HepG2 (cell line): ENCODE data around the gene ADGRL2. TPM values are rescaled to one million over a fixed set of nuclear protein-coding genes. Genes with fewer than 3 reads are reported as not detected.

Source experiments
- ATAC-seq: fragments of 200-7000 bp; cut with Tn5 transposase; 3 replicates; pipeline ENCODE4 v1.9.1; 2020; ENCODE audit warnings: mild to moderate bottlenecking, moderate library complexity
- BruUV-seq: library from RNA; stranded (reverse); fragments of 400-500 nt; replicated peaks from 2 replicates; lab custom pipeline; 2021; lab: Mats Ljungman, UMichigan
- CTCF ChIA-PET: fragments of 300-600 bp; formaldehyde crosslinking; extraction: SDS; loops from one replicate; lab custom pipeline; 2021; ENCODE audit warnings: low total read pairs, inconsistent platforms, low intra/inter-chr PET ratio; lab: Yijun Ruan, JAX
- POLR2A ChIA-PET: fragments of 350-600 bp; sonication (Branson Sonifier 250); formaldehyde crosslinking; loops from one replicate; lab custom pipeline; 2020; ENCODE audit warnings: antibody characterized with exemption, inconsistent platforms; lab: Yijun Ruan, JAX
- DNase-seq: peaks from one replicate; pipeline ENCODE4 v3.0.0-alpha.2; 2015; ENCODE audit warnings: low spot score
- FAIRE-seq: peaks from 3 replicates; lab custom pipeline; 2011; peaks lifted over from hg19 to GRCh38; lab: Jason Lieb, UNC
- H2AFZ ChIP-seq: one replicate; pipeline ENCODE4 v1.6.1; 2011; ENCODE audit warnings: low read length, inconsistent platforms
- H3K27ac ChIP-seq: fragments of 300-600 bp; 3 replicates; pipeline ENCODE4 v1.8.0; 2011; ENCODE audit warnings: mixed run types, mild to moderate bottlenecking, mixed read lengths, low read length, inconsistent platforms; ENCODE audit not compliant: insufficient read depth; ENCODE audit errors: extremely low read length
- H3K27me3 ChIP-seq, 2 experiments: fragments of 200-600 bp in 1 of 2; 2 replicates in 1 of 2; 3 replicates in 1 of 2; pipeline versions ENCODE4 v1.6.0 to v1.8.0; 2011; ENCODE audit warnings: low read length in 2 of 2, mild to moderate bottlenecking in 2 of 2, moderate library complexity in 2 of 2, inconsistent platforms in 1 of 2; ENCODE audit not compliant: insufficient read depth in 2 of 2, control insufficient read depth in 1 of 2
- H3K36me3 ChIP-seq, 2 experiments: fragments of 200-600 bp in 1 of 2; replicated peaks in 1 of 2; 2 replicates in 1 of 2; 3 replicates in 1 of 2; pipeline versions ENCODE4 v1.5.1 to v1.8.0; 2011; ENCODE audit warnings: low read length in 2 of 2, inconsistent platforms in 1 of 2; ENCODE audit not compliant: insufficient read depth in 2 of 2, control insufficient read depth in 1 of 2
- H3K4me1 ChIP-seq: 2 replicates; pipeline ENCODE4 v1.5.1; 2012; ENCODE audit warnings: low read length, inconsistent platforms; ENCODE audit not compliant: insufficient read depth
- H3K4me2 ChIP-seq: 2 replicates; pipeline ENCODE4 v1.6.0; 2011; ENCODE audit warnings: low read depth, low read length, inconsistent platforms
- H3K4me3 ChIP-seq, 3 experiments: fragments of 200-600 bp in 1 of 3; sonication (generic), shearing (Covaris generic) in 1 of 3; replicated peaks in 1 of 3; 2 replicates each; pipeline ENCODE4 v1.5.1; 2011 to 2016; ENCODE audit warnings: low read length in 3 of 3, inconsistent platforms in 2 of 3, low read depth in 2 of 3, mild to moderate bottlenecking in 2 of 3, control low read depth in 1 of 3, mixed read lengths in 1 of 3; ENCODE audit not compliant: insufficient read depth in 1 of 3
- H3K79me2 ChIP-seq: one replicate; pipeline ENCODE4 v1.6.1; 2011; ENCODE audit warnings: low read length, inconsistent platforms; ENCODE audit not compliant: insufficient read depth
- H3K9ac ChIP-seq: 2 replicates; pipeline ENCODE4 v1.6.0; 2011; ENCODE audit warnings: mild to moderate bottlenecking, low read depth, low read length, inconsistent platforms; ENCODE audit not compliant: insufficient read depth
- H3K9me3 ChIP-seq: 2 replicates; pipeline ENCODE4 v1.5.1; 2012; ENCODE audit warnings: mild to moderate bottlenecking, low read length
- H4K20me1 ChIP-seq: 2 replicates; pipeline ENCODE4 v1.6.0; 2011; ENCODE audit warnings: inconsistent platforms, mild to moderate bottlenecking, low read length, moderate library complexity; ENCODE audit not compliant: insufficient read depth
- BRD4 ChIP-seq: sonication (generic); formaldehyde crosslinking; IDR thresholded peaks from 2 replicates; pipeline ENCODE4 v1.4.0; 2020; ENCODE audit warnings: missing genetic modification reagents
- EEA1 ChIP-seq: sonication (generic); formaldehyde crosslinking; IDR thresholded peaks from 2 replicates; pipeline ENCODE4 v1.5.1; 2020; ENCODE audit warnings: mild to moderate bottlenecking, missing genetic modification reagents, borderline replicate concordance
- HNF4A ChIP-seq: sonication (generic); formaldehyde crosslinking; IDR thresholded peaks from 2 replicates; pipeline ENCODE4 v1.4.0; 2020; ENCODE audit warnings: missing genetic modification reagents
- JUNB ChIP-seq: sonication (generic); formaldehyde crosslinking; IDR thresholded peaks from 2 replicates; pipeline ENCODE4 v1.8.0; 2022; ENCODE audit warnings: missing genetic modification reagents, mild to moderate bottlenecking, borderline replicate concordance
- KLF16 ChIP-seq, 2 experiments: sonication (generic) in 1 of 2; formaldehyde crosslinking in 1 of 2; IDR thresholded peaks; 2 replicates each; pipeline versions ENCODE4 v1.6.1 to v1.8.0; 2016 to 2023; ENCODE audit warnings: missing genetic modification reagents in 2 of 2, missing compliant biosample characterization in 1 of 2
- MEF2D ChIP-seq: sonication (generic); formaldehyde crosslinking; IDR thresholded peaks from 2 replicates; pipeline ENCODE4 v1.5.1; 2020; ENCODE audit warnings: mild to moderate bottlenecking, missing genetic modification reagents
- NCOR1 ChIP-seq: fragments of 200-600 bp; sonication (generic); IDR thresholded peaks from 2 replicates; pipeline ENCODE4 v1.7.0; 2017; ENCODE audit warnings: antibody characterized with exemption, low read length, borderline replicate concordance
- PHF21A ChIP-seq: sonication (generic); formaldehyde crosslinking; IDR thresholded peaks from 2 replicates; pipeline ENCODE4 v1.5.0; 2020; ENCODE audit warnings: mild to moderate bottlenecking, missing genetic modification reagents
- ZBTB7A ChIP-seq: sonication (generic); formaldehyde crosslinking; IDR thresholded peaks from 2 replicates; pipeline ENCODE4 v1.8.0; 2022; ENCODE audit warnings: mild to moderate bottlenecking, missing genetic modification reagents
- ZNF160 ChIP-seq: sonication (generic); formaldehyde crosslinking; IDR thresholded peaks from 2 replicates; pipeline ENCODE4 v1.8.0; 2022; ENCODE audit warnings: mild to moderate bottlenecking, inconsistent platforms, missing genetic modification reagents
- ZNF3 ChIP-seq: IDR thresholded peaks from 2 replicates; pipeline ENCODE4 v1.7.0; 2017; ENCODE audit warnings: inconsistent platforms
- WGBS: methylation state at CpG from one replicate; pipeline ENCODE4 v1.1.6; 2017; ENCODE audit warnings: low lambda C conversion rate; 5-methylcytosine and 5-hydroxymethylcytosine counted together
- in situ Hi-C: cut with HindIII; loops from 2 replicates; pipeline ENCODE4 v1.10.0; 2017; ENCODE audit warnings: low pct_unique_long_range_greater_than_20kb; ENCODE audit not compliant: extremely low pct_ligation_motif_present
- intact Hi-C: fragments of 100-400 bp; cut with micrococcal nuclease; formaldehyde crosslinking; loops from one replicate; pipeline ENCODE4 v1.10.0; 2022; ENCODE audit not compliant: unreplicated experiment
- polyA plus RNA-seq, 8 experiments: library from polyadenylated mRNA; depleted of rRNA in 3 of 8; stranded (reverse) in 7 of 8; unstranded in 1 of 8; fragments of >200 nt; fragmentation: Illumina TruSeq in 4 of 8; extraction: Trizol in 4 of 8; gene quantifications; 2 replicates each; pipeline versions ENCODE4 v1.2.1 to v1.2.3, GENCODE V29; 2011 to 2016; ENCODE audit warnings: low read depth in 4 of 8, missing spikeins in 1 of 8, mixed read lengths in 1 of 8; ENCODE audit not compliant: insufficient read depth in 1 of 8
- total RNA-seq, 5 experiments: library from RNA; depleted of rRNA; stranded (reverse); fragments of >200 nt; fragmentation: Illumina TruSeq; extraction: Trizol; gene quantifications; 2 replicates each; pipeline ENCODE4 v1.2.3, GENCODE V29; 2016; ENCODE audit warnings: low read depth in 1 of 5
- TF ChIP-seq, protein P1 (sequence below): sonication (generic); formaldehyde crosslinking; IDR thresholded peaks from 2 replicates; pipeline ENCODE4 v1.5.0; 2020; ENCODE audit warnings: missing genetic modification reagents
- TF ChIP-seq, protein P2 (sequence below): sonication (generic); formaldehyde crosslinking; IDR thresholded peaks from 2 replicates; pipeline ENCODE4 v1.4.0; 2020; ENCODE audit warnings: mild to moderate bottlenecking, low read depth, missing genetic modification reagents

ADGRL2 gene
- total and polyA plus RNA-seq, 2 of the 13 experiments (the other 11 are each of a cell fraction or from before 2014, with no cell fraction given), result 15.3 to 31.6 TPM

DNA sequence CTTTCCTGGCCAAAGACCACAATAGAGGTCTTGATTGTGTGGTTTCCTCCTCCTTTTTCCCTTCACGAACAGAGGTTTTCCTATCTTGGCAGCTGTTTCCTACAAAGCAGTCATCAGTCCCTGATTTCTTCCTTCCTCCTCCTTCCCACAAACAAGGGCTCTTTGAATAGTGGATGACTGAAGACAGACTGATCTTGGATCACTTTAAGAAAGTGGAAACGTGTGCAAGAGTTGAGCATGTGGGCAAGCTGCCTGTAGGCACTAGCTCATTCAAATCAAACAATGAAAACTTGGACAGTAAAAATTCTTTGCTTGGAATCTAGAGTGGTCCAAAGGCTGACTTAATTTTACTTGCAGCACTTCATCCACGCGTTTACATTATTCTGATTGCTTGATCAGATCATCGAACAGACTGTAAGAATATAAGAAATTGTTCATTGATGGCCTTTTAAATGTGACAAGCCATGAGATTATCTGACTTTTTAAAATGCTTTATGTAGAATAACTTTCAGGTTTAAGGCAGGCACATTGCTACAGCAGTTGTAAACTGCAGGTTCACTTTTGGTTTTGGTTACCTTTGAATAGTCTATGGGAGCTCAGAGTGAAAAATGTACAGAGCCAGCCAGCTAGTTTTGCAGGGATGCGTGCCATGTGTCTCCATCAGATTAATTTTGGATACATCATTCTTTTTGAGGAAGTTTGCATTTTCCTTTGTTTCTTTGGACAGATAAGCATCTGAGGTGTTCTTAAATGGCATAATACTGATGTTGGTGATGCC is 34.4 kb downstream of the ADGRL2 start:
- ChIA-PET CTCF (no interaction called here), POLR2A (no interaction called here)
- intact Hi-C loops, result no loop called here
- no peaks in the 10 kb centered on the region for H3K36me3 ChIP-seq
- no TSS peak for BruUV-seq
- H3K79me2 ChIP-seq, result peaks cover 20% of the 10 kb centered on the region
- in situ Hi-C loops, result no loop called here
- no peak for ATAC-seq
- no peak overlapping the region for H3K9ac ChIP-seq
- no peak overlapping the region for H3K4me2 ChIP-seq
- FAIRE-seq, result no peak
- 40% methylated on average over 6 of the region's 6 CpGs for WGBS
- H3K4me1 ChIP-seq, result no peaks in the 10 kb centered on the region
- H3K27me3 ChIP-seq, result no peaks in the 10 kb centered on the region
- TF ChIP-seq MEF2D (CRISPR knock-in tag) (no peak), ZBTB7A (CRISPR knock-in tag) (no peak), ZNF3 (CRISPR knock-in tag) (no peak), BRD4 (no peak), HNF4A (no peak), EEA1 (CRISPR knock-in tag) (no peak), ZNF160 (CRISPR knock-in tag) (no peak), KLF16 (CRISPR knock-in tag; IDR thresholded peaks at IDR 0.05) (no peak), NCOR1 (no peak), PHF21A (CRISPR knock-in tag) (no peak), JUNB (CRISPR knock-in tag) (no peak)
- TF ChIP-seq, protein P1, sequence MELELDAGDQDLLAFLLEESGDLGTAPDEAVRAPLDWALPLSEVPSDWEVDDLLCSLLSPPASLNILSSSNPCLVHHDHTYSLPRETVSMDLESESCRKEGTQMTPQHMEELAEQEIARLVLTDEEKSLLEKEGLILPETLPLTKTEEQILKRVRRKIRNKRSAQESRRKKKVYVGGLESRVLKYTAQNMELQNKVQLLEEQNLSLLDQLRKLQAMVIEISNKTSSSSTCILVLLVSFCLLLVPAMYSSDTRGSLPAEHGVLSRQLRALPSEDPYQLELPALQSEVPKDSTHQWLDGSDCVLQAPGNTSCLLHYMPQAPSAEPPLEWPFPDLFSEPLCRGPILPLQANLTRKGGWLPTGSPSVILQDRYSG (CRISPR knock-in tag), result no peak
- TF ChIP-seq, protein P2, sequence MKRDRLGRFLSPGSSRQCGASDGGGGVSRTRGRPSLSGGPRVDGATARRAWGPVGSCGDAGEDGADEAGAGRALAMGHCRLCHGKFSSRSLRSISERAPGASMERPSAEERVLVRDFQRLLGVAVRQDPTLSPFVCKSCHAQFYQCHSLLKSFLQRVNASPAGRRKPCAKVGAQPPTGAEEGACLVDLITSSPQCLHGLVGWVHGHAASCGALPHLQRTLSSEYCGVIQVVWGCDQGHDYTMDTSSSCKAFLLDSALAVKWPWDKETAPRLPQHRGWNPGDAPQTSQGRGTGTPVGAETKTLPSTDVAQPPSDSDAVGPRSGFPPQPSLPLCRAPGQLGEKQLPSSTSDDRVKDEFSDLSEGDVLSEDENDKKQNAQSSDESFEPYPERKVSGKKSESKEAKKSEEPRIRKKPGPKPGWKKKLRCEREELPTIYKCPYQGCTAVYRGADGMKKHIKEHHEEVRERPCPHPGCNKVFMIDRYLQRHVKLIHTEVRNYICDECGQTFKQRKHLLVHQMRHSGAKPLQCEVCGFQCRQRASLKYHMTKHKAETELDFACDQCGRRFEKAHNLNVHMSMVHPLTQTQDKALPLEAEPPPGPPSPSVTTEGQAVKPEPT (CRISPR knock-in tag), result no peak
- no peaks in the 10 kb centered on the region; the same call in 1 of the 2 replicates for H4K20me1 ChIP-seq
- no peaks in the 10 kb centered on the region for H3K9me3 ChIP-seq
- no peak for DNase-seq
- no peak overlapping the region for H2AFZ ChIP-seq
- no peak overlapping the region for H3K4me3 ChIP-seq
- H3K27ac ChIP-seq, result no peak overlapping the region
